ENCODE data around the gene MX2.

The MX2 gene

GRCh38 chr21:41363370-41364270 is 1.8 kb downstream of the MX2 start:
- TF ChIP-seq CTCF (IDR thresholded peaks at IDR 0.05; ENCODE audit: low read length) = no peak
- TF ChIP-seq EZH2 (optimal IDR thresholded peaks at IDR 0.05; ENCODE audit: low read depth, low read length) = no peak
- Histone ChIP-seq H4K20me1 (ENCODE audit: insufficient read depth, low read length) (no peaks in the 10 kb centered on the region), H2AFZ (ENCODE audit: low read length) (no peak overlapping the region), H3K9ac (ENCODE audit: low read length) (no peak overlapping the region), H3K79me2 (ENCODE audit: low read length) (no peaks in the 10 kb centered on the region), H3K9me2 (replicated peaks; ENCODE audit: insufficient read depth, low read length) (no peaks in the 10 kb centered on the region), H3K36me3 (replicated peaks; ENCODE audit: insufficient read depth, low read length) (no peaks in the 10 kb centered on the region), H3K9me3 (replicated peaks; ENCODE audit: insufficient read depth, low read length) (no peaks in the 10 kb centered on the region), H3K27ac (ENCODE audit: low read length) (no peak overlapping the region), H3K4me2 (ENCODE audit: low read depth, low read length) (no peak overlapping the region), H3K27me3 (replicated peaks; ENCODE audit: insufficient read depth, low read length) (peaks cover 10% of the 10 kb centered on the region), H3K4me3 (ENCODE audit: low read length) (no peak overlapping the region), H3F3A (ENCODE audit: insufficient read depth, low read length) (peaks cover 17% of the 10 kb centered on the region), H3K4me1 (ENCODE audit: low read length) (peaks cover 24% of the 10 kb centered on the region)
- DNase-seq = no peak

DNA sequence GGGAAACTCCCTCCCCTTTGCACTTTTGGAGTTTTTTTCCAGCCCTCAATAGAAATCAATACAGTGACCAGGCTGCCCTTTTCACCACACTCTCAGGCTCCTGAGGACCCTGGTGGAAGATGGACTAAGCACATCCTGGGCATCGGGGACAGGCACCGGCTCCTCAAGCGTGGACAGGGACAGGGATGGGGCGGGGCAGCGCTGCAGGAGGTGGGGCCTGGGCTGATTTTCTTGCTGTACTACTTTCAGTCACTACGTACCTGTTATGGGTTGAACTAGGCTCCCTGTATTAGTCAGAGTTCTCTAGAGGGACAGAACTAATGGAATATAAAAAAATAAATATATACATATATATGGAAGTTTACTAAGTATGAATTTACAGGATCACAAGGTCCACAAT is 2.5 kb downstream of the MX2 start:
- H3K4me2 ChIP-seq (ENCODE audit: low read depth, low read length) = no peak overlapping the region
- peaks cover 24% of the 10 kb centered on the region for H3K4me1 ChIP-seq (ENCODE audit: low read length)
- no peaks in the 10 kb centered on the region for H3K79me2 ChIP-seq (ENCODE audit: low read length)

DNA sequence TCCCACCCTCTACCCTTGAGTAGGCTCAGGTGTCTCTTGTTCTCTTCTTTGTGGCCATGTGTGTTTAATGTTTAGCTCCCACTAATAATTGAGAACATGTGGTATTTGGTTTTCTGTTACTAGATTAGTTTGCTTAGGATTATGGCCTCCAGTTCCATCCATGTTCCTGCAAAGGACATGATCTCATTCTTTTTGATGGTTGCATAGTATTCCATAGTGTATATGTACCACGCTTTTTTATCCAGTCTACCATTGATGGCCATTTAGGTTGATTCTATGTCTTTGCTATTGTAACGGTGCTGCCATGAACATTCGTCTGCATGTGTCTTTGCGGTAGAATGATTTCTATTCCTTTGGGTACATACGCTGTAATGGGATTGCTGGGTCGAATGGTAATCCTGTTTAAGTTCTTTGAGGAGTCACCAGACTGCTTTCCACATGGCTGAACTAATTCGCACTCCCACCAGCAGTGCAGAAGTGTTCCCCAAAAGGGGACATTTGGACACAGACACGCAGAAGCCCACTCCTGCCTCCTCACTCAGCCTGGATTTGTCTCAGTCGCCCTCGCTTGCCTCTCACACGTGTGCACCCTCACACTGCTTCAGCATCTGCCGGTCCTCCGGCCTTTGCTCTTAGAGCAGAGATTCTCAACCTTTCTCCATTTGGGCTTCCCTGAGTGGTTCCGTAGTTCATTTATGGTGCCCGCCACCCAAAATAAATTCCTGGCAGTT is 3.7 kb downstream of the MX2 start:
- Histone ChIP-seq H3K36me3 (replicated peaks; ENCODE audit: insufficient read depth, low read length) (no peaks in the 10 kb centered on the region), H3K9me2 (replicated peaks; ENCODE audit: insufficient read depth, low read length) (no peaks in the 10 kb centered on the region), H3K79me2 (ENCODE audit: low read length) (no peaks in the 10 kb centered on the region), H3K4me1 (ENCODE audit: low read length) (peaks cover 24% of the 10 kb centered on the region), H3K4me3 (ENCODE audit: low read length) (no peak overlapping the region), H3K9ac (ENCODE audit: low read length) (no peak overlapping the region), H3K27ac (ENCODE audit: low read length) (no peak overlapping the region), H3K4me2 (ENCODE audit: low read depth, low read length) (no peak overlapping the region), H3F3A (ENCODE audit: insufficient read depth, low read length) (peaks cover 17% of the 10 kb centered on the region), H3K27me3 (replicated peaks; ENCODE audit: insufficient read depth, low read length) (peaks cover 19% of the 10 kb centered on the region), H2AFZ (ENCODE audit: low read length) (no peak overlapping the region), H4K20me1 (ENCODE audit: insufficient read depth, low read length) (no peaks in the 10 kb centered on the region), H3K9me3 (replicated peaks; ENCODE audit: insufficient read depth, low read length) (no peaks in the 10 kb centered on the region)
- no peak for DNase-seq
- no peak for TF ChIP-seq EZH2 (optimal IDR thresholded peaks at IDR 0.05; ENCODE audit: low read depth, low read length)
- TF ChIP-seq CTCF (IDR thresholded peaks at IDR 0.05; ENCODE audit: low read length) = no peak
- TF ChIP-seq EZH2phosphoT487 (IDR thresholded peaks at IDR 0.05; ENCODE audit: low read length) = no peak

More for the DNA sequence above, 2.5 kb downstream of the MX2 start:
- TF ChIP-seq CTCF (IDR thresholded peaks at IDR 0.05; ENCODE audit: low read length) (no peak), EZH2phosphoT487 (IDR thresholded peaks at IDR 0.05; ENCODE audit: low read length) (no peak)
- Histone ChIP-seq H3K9me3 (replicated peaks; ENCODE audit: insufficient read depth, low read length) (no peaks in the 10 kb centered on the region), H2AFZ (ENCODE audit: low read length) (no peak overlapping the region), H3K36me3 (replicated peaks; ENCODE audit: insufficient read depth, low read length) (no peaks in the 10 kb centered on the region), H3K9me2 (replicated peaks; ENCODE audit: insufficient read depth, low read length) (no peaks in the 10 kb centered on the region), H3K9ac (ENCODE audit: low read length) (no peak overlapping the region), H3F3A (ENCODE audit: insufficient read depth, low read length) (peaks cover 17% of the 10 kb centered on the region), H4K20me1 (ENCODE audit: insufficient read depth, low read length) (no peaks in the 10 kb centered on the region), H3K27me3 (replicated peaks; ENCODE audit: insufficient read depth, low read length) (peaks cover 17% of the 10 kb centered on the region), H3K27ac (ENCODE audit: low read length) (no peak overlapping the region), H3K4me3 (ENCODE audit: low read length) (no peak overlapping the region)
- DNase-seq = no peak

Data from MM.1S (cell line).